Measurements from ENCODE around the gene ADGRG3. TPM values are rescaled to one million over a fixed set of nuclear protein-coding genes. Genes with fewer than 3 reads are reported as not detected.

ADGRG3 gene
- total RNA-seq: 0.36 TPM
- long read RNA-seq: 0 reads

GRCh38 chr16:57668263-57668571, at the start of gene ADGRG3:
Gene ADGRG3 (plus strand): TSS chr16:57668306. CDS start chr16:57668348, 42 bp downstream.
- Histone ChIP-seq H3K4me3 (no peak within 1 kb of the TSS), H3K36me3 (no peaks in the 10 kb centered on the region), H3K27me3 (ENCODE audit: low read depth) (peaks cover 20% of the 10 kb centered on the region), H3K9me3 (replicated peaks) (no peaks in the 10 kb centered on the region), H3K27ac (replicated peaks) (no peak within 1 kb of the TSS), H3K4me1 (no peaks in the 10 kb centered on the region)
- DNase-seq: no peak
- TF ChIP-seq CTCF (IDR thresholded peaks at IDR 0.05; ENCODE audit: borderline replicate concordance): no peak
- intact Hi-C loops (cut with micrococcal nuclease): no loop called here

GRCh38 chr16:57619133-57619605, 48.9 kb upstream of the ADGRG3 start:
- DNase-seq: no peak

GRCh38 chr16:57619606-57620334, 48.3 kb upstream of the ADGRG3 start:
- no peak for DNase-seq
- Histone ChIP-seq H3K27ac (replicated peaks) (no peak overlapping the region), H3K9me3 (replicated peaks) (no peaks in the 10 kb centered on the region), H3K4me3 (no peak overlapping the region), H3K36me3 (no peaks in the 10 kb centered on the region), H3K4me1 (peaks cover 17% of the 10 kb centered on the region), H3K27me3 (ENCODE audit: low read depth) (no peaks in the 10 kb centered on the region)
- no peak for TF ChIP-seq CTCF (IDR thresholded peaks at IDR 0.05; ENCODE audit: borderline replicate concordance)
- intact Hi-C loops (cut with micrococcal nuclease): no loop called here

More at GRCh38 chr16:57619133-57619605, 48.9 kb upstream of the ADGRG3 start:
- Histone ChIP-seq H3K36me3 (no peaks in the 10 kb centered on the region), H3K27ac (replicated peaks) (no peak overlapping the region), H3K4me1 (peaks cover 11% of the 10 kb centered on the region), H3K4me3 (no peak overlapping the region), H3K27me3 (ENCODE audit: low read depth) (no peaks in the 10 kb centered on the region), H3K9me3 (replicated peaks) (no peaks in the 10 kb centered on the region)
- no peak for TF ChIP-seq CTCF (IDR thresholded peaks at IDR 0.05; ENCODE audit: borderline replicate concordance)
- intact Hi-C loops (cut with micrococcal nuclease): no loop called here

- Histone ChIP-seq H3K27ac (replicated peaks) (no peak overlapping the region), H3K9me3 (replicated peaks) (no peaks in the 10 kb centered on the region), H3K4me1 (peaks cover 23% of the 10 kb centered on the region), H3K27me3 (ENCODE audit: low read depth) (no peaks in the 10 kb centered on the region), H3K36me3 (no peaks in the 10 kb centered on the region), H3K4me3 (no peak overlapping the region)
- DNase-seq: no peak
- intact Hi-C loops (cut with micrococcal nuclease): no loop called here
- TF ChIP-seq CTCF (IDR thresholded peaks at IDR 0.05; ENCODE audit: borderline replicate concordance): no peak
Observed at GRCh38 chr16:57620335-57621231, 47.5 kb upstream of the ADGRG3 start.

- no peak for DNase-seq
- no peak overlapping the region for H3K4me3 ChIP-seq
- H3K9me3 ChIP-seq (replicated peaks): no peaks in the 10 kb centered on the region
- intact Hi-C loops (cut with micrococcal nuclease): no loop called here
- H3K36me3 ChIP-seq: no peaks in the 10 kb centered on the region
- H3K27ac ChIP-seq (replicated peaks): no peak overlapping the region
- H3K4me1 ChIP-seq: peaks cover 23% of the 10 kb centered on the region
- no peaks in the 10 kb centered on the region for H3K27me3 ChIP-seq (ENCODE audit: low read depth)
- TF ChIP-seq CTCF (IDR thresholded peaks at IDR 0.05; ENCODE audit: borderline replicate concordance): no peak
Observed at GRCh38 chr16:57621521-57622271, 46.4 kb upstream of the ADGRG3 start.

Measured in left ventricle myocardium inferior (tissue), 1 donor.